ENCODE measurements around the gene HAL. TPM values are rescaled to one million over a fixed set of nuclear protein-coding genes. Genes with fewer than 3 reads are reported as not detected.
A peak's percentile ranks its signal among the peaks of the same experiment; 100 is the strongest.

Gene HAL
- total and polyA plus RNA-seq, 2 of the 4 experiments (the other 2 are of a cell fraction) = under 0.01 to 0.02 TPM

DNA sequence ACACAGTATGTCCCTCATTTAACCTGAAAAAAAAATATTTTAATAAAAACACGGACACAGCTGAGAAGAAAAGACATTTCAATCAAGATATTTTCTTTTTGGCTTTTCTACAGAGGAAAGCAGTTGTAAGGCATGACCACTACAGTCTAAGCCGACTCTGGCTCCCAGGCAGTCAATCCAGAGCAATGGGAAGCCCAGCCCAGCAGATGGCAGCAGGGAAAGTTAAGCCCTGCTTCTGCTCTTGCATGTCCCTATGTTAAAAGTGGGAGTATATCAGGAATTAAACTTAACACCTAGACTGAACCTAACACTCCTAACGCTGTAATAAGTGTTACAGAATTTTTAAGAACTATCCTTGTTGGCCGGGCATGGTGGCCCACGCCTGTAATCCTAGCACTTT lies 19.5 kb upstream of the HAL start:
- WGBS, 2 experiments (ENCODE audit: extremely low coverage in 2 of 2, insufficient read length in 1 of 2) = 100% methylated on average over 1 of the region's 5 CpGs; no CpG with 5 or more reads in 1 of the 2 experiments
- ChIA-PET POLR2A (ENCODE audit: unreplicated experiment) (no interaction called here), CTCF (interaction anchor here (0.6 to 0.9 kb wide), 2 partner anchors 17 to 97 kb away, joined by 3 read pairs; no protein-coding TSS in a partner anchor)
- no peak overlapping the region for H2AK9ac ChIP-seq (replicated peaks; ENCODE audit: low read depth, low read length, poor library complexity)
- H2AK5ac ChIP-seq (ENCODE audit: low read depth, low read length) = no peak overlapping the region
- no peak overlapping the region for H4K8ac ChIP-seq (ENCODE audit: low read depth in 2 of 2, low read length in 2 of 2)
- no peaks in the 10 kb centered on the region for H4K20me1 ChIP-seq (ENCODE audit: insufficient read depth, low read length)
- DNase-seq (peak; percentile 22), ATAC-seq (ENCODE audit: low read depth) (peak; percentile 64)
- no peak overlapping the region for H2BK5ac ChIP-seq (ENCODE audit: low read depth, low read length, poor library complexity, severe bottlenecking)
- H3K56ac ChIP-seq (ENCODE audit: extremely low read depth, insufficient read depth, low read length) = no peak overlapping the region
- no peak overlapping the region for H2BK120ac ChIP-seq (ENCODE audit: low read depth, low read length)
- peaks cover 4% of the 10 kb centered on the region; the same call in 1 of the 2 replicates for H3K9me1 ChIP-seq (ENCODE audit: insufficient read depth, low read length)
- no peak overlapping the region for H3K4me3 ChIP-seq (ENCODE audit: insufficient read depth, low read depth, low read length)
- no peaks in the 10 kb centered on the region for H3K9me3 ChIP-seq (ENCODE audit: control insufficient read depth, insufficient read depth, low read length)
- H3K79me1 ChIP-seq (ENCODE audit: low read depth in 1 of 2, low read length in 2 of 2) = no peaks in the 10 kb centered on the region
- no peak overlapping the region for H2BK15ac ChIP-seq (ENCODE audit: low read depth, low read length)
- dilution Hi-C loops (cut with HindIII; ENCODE audit: low sequenced_read_pairs, unreplicated experiment) = no loop called here
- H4K5ac ChIP-seq (ENCODE audit: low read depth, low read length) = no peak overlapping the region
- H3K27me3 ChIP-seq (ENCODE audit: control insufficient read depth, insufficient read depth, low read length) = no peaks in the 10 kb centered on the region
- no peak overlapping the region for H3K14ac ChIP-seq (replicated peaks; ENCODE audit: low read depth, low read length)
- no TSS peak for BruUV-seq (replicated peaks)
- in situ Hi-C loops (cut with MboI; ENCODE audit: low sequenced_read_pairs) = no loop called here
- no peak overlapping the region for H4K91ac ChIP-seq (ENCODE audit: insufficient read depth, low read depth, low read length)
- no peak overlapping the region for H3K9ac ChIP-seq (ENCODE audit: low read depth, low read length)
- H2BK20ac ChIP-seq (ENCODE audit: low read depth, low read length) = no peak overlapping the region
- H3K4me2 ChIP-seq (ENCODE audit: low read depth, low read length) = no peak overlapping the region
- no peak overlapping the region for H3K27ac ChIP-seq (ENCODE audit: insufficient read depth, low read length)
- TF ChIP-seq NFE2L2 (IDR thresholded peaks at IDR 0.05; ENCODE audit: low read depth, low read length) = no peak
- no peak for TF ChIP-seq CHD1 (IDR thresholded peaks at IDR 0.05; ENCODE audit: low read depth, low read length)
- TF ChIP-seq MAFK (IDR thresholded peaks at IDR 0.05; ENCODE audit: low read depth, low read length) = no peak
- TF ChIP-seq POLR2A (IDR thresholded peaks at IDR 0.05; ENCODE audit: low read depth, low read length) = no peak
- TF ChIP-seq RCOR1 (IDR thresholded peaks at IDR 0.05; ENCODE audit: insufficient replicate concordance, low read length) = no peak
- TF ChIP-seq, protein P1, sequence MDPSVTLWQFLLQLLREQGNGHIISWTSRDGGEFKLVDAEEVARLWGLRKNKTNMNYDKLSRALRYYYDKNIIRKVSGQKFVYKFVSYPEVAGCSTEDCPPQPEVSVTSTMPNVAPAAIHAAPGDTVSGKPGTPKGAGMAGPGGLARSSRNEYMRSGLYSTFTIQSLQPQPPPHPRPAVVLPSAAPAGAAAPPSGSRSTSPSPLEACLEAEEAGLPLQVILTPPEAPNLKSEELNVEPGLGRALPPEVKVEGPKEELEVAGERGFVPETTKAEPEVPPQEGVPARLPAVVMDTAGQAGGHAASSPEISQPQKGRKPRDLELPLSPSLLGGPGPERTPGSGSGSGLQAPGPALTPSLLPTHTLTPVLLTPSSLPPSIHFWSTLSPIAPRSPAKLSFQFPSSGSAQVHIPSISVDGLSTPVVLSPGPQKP (IDR thresholded peaks at IDR 0.05; ENCODE audit: borderline replicate concordance, low read depth, low read length) = no peak
- TF ChIP-seq MXI1 (IDR thresholded peaks at IDR 0.05; ENCODE audit: borderline replicate concordance, low read depth, low read length) = no peak
- no peak for TF ChIP-seq RFX5 (IDR thresholded peaks at IDR 0.05; ENCODE audit: low read depth, low read length)
- TF ChIP-seq, protein P2, sequence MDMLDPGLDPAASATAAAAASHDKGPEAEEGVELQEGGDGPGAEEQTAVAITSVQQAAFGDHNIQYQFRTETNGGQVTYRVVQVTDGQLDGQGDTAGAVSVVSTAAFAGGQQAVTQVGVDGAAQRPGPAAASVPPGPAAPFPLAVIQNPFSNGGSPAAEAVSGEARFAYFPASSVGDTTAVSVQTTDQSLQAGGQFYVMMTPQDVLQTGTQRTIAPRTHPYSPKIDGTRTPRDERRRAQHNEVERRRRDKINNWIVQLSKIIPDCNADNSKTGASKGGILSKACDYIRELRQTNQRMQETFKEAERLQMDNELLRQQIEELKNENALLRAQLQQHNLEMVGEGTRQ (IDR thresholded peaks at IDR 0.05; ENCODE audit: low read depth, low read length) = no peak
- TF ChIP-seq CEBPB (IDR thresholded peaks at IDR 0.05; ENCODE audit: low read depth, low read length) = no peak
- 0 out of 2 replicates have a peak, but pooled peaks have one; percentile 22 for TF ChIP-seq SMC3 (IDR thresholded peaks at IDR 0.05; ENCODE audit: low read depth, low read length)
- TF ChIP-seq BHLHE40 (IDR thresholded peaks at IDR 0.05; ENCODE audit: low read depth, low read length) = no peak
- peak; percentile 32 for TF ChIP-seq RAD21 (IDR thresholded peaks at IDR 0.05; ENCODE audit: low read length)
- TF ChIP-seq, protein P3, sequence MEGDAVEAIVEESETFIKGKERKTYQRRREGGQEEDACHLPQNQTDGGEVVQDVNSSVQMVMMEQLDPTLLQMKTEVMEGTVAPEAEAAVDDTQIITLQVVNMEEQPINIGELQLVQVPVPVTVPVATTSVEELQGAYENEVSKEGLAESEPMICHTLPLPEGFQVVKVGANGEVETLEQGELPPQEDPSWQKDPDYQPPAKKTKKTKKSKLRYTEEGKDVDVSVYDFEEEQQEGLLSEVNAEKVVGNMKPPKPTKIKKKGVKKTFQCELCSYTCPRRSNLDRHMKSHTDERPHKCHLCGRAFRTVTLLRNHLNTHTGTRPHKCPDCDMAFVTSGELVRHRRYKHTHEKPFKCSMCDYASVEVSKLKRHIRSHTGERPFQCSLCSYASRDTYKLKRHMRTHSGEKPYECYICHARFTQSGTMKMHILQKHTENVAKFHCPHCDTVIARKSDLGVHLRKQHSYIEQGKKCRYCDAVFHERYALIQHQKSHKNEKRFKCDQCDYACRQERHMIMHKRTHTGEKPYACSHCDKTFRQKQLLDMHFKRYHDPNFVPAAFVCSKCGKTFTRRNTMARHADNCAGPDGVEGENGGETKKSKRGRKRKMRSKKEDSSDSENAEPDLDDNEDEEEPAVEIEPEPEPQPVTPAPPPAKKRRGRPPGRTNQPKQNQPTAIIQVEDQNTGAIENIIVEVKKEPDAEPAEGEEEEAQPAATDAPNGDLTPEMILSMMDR (conservative IDR thresholded peaks at IDR 0.05; ENCODE audit: low read depth, low read length) = peak; percentile 32
- TF ChIP-seq FOS (IDR thresholded peaks at IDR 0.05; ENCODE audit: low read depth, low read length) = no peak
- no peak for TF ChIP-seq MAZ (IDR thresholded peaks at IDR 0.05; ENCODE audit: borderline replicate concordance, low read depth, low read length)
- H3K18ac ChIP-seq (ENCODE audit: low read depth, low read length) = no peak overlapping the region
- no peak overlapping the region for H3K23ac ChIP-seq (ENCODE audit: low read depth, low read length)
- no peak overlapping the region for H3K4ac ChIP-seq (ENCODE audit: low read depth, low read length)
- H3K4me1 ChIP-seq (ENCODE audit: control insufficient read depth, insufficient read depth, low read length) = no peaks in the 10 kb centered on the region
- intact Hi-C loops (cut with micrococcal nuclease) = loop anchor here (2.0 kb wide), 1 partner anchor 501 kb away; no protein-coding TSS in a partner anchor
- no peak overlapping the region for H2AFZ ChIP-seq (replicated peaks; ENCODE audit: low read length, poor library complexity)
- peaks cover 15% of the 10 kb centered on the region for H3K36me3 ChIP-seq (ENCODE audit: control insufficient read depth, insufficient read depth, low read length)
